ENCODE measurements around the gene ZNF587B.
"Not testable (repeated sequence)": the region's sequence is repeated elsewhere in the genome, so short reads cannot be mapped to it uniquely, and the experiment has no call there.

ZNF587B gene

GRCh38 chr19:57821501-57821900 is 8.6 kb upstream of the ZNF587B start:
- not testable (repeated sequence) for H3K27me3 ChIP-seq (ENCODE audit: control insufficient read depth in 1 of 2, insufficient read depth in 1 of 2, low read length in 2 of 2); H2BK12ac ChIP-seq (ENCODE audit: low read length in 2 of 2); H3K4me2 ChIP-seq (ENCODE audit: low read length, poor library complexity, severe bottlenecking); H3K14ac ChIP-seq (ENCODE audit: low read length in 2 of 2); DNase-seq; H3K9ac ChIP-seq (ENCODE audit: low read length); H4K91ac ChIP-seq (ENCODE audit: low read length); H2BK15ac ChIP-seq (ENCODE audit: low read depth, poor library complexity, severe bottlenecking); H2BK120ac ChIP-seq (ENCODE audit: low read depth, low read length); H3K4ac ChIP-seq (ENCODE audit: low read depth in 1 of 2, low read length in 2 of 2); H3K27ac ChIP-seq (ENCODE audit: low read length, poor library complexity, severe bottlenecking); H3K23ac ChIP-seq (ENCODE audit: low read length in 2 of 2); H2BK5ac ChIP-seq (ENCODE audit: low read depth, low read length, poor library complexity, severe bottlenecking); H3K4me3 ChIP-seq (ENCODE audit: insufficient read depth in 1 of 2, low read depth in 1 of 2, low read length in 2 of 2); H2AFZ ChIP-seq (ENCODE audit: low read depth, low read length); H4K8ac ChIP-seq (ENCODE audit: low read length); H3K18ac ChIP-seq (ENCODE audit: low read depth in 1 of 2, low read length in 2 of 2); H3K9me3 ChIP-seq (ENCODE audit: control insufficient read depth, low read length); H2AK5ac ChIP-seq (ENCODE audit: low read length, severe bottlenecking)
- H3K36me3 ChIP-seq (ENCODE audit: control insufficient read depth in 1 of 2, insufficient read depth in 2 of 2, low read depth in 1 of 2, low read length in 2 of 2) = peaks cover 7 to 18% of the 10 kb centered on the region in 2 experiments
- peaks cover 11% of the 10 kb centered on the region for H3K79me1 ChIP-seq (replicated peaks; ENCODE audit: low read length, poor library complexity, severe bottlenecking)
- peaks cover 11% of the 10 kb centered on the region for H3K4me1 ChIP-seq (ENCODE audit: control insufficient read depth, insufficient read depth, low read depth, low read length)
- WGBS = 100% methylated on average over 2 of the region's 3 CpGs

- not testable (repeated sequence) for H3K9me3 ChIP-seq (ENCODE audit: control insufficient read depth, low read length); H3K27ac ChIP-seq (ENCODE audit: low read length, poor library complexity, severe bottlenecking); H3K23ac ChIP-seq (ENCODE audit: low read length in 2 of 2); H3K18ac ChIP-seq (ENCODE audit: low read depth in 1 of 2, low read length in 2 of 2); H2BK15ac ChIP-seq (ENCODE audit: low read depth, poor library complexity, severe bottlenecking); H2BK120ac ChIP-seq (ENCODE audit: low read depth, low read length); H2AFZ ChIP-seq (ENCODE audit: low read depth, low read length); H3K14ac ChIP-seq (ENCODE audit: low read length in 2 of 2); H3K27me3 ChIP-seq (ENCODE audit: control insufficient read depth in 1 of 2, insufficient read depth in 1 of 2, low read length in 2 of 2); DNase-seq; H3K4me3 ChIP-seq (ENCODE audit: insufficient read depth in 1 of 2, low read depth in 1 of 2, low read length in 2 of 2); H3K9ac ChIP-seq (ENCODE audit: low read length); H4K91ac ChIP-seq (ENCODE audit: low read length); H2BK12ac ChIP-seq (ENCODE audit: low read length in 2 of 2); H3K79me1 ChIP-seq (replicated peaks; ENCODE audit: low read length, poor library complexity, severe bottlenecking); H2BK5ac ChIP-seq (ENCODE audit: low read depth, low read length, poor library complexity, severe bottlenecking); H4K8ac ChIP-seq (ENCODE audit: low read length); H3K4me2 ChIP-seq (ENCODE audit: low read length, poor library complexity, severe bottlenecking); H3K4ac ChIP-seq (ENCODE audit: low read depth in 1 of 2, low read length in 2 of 2); H2AK5ac ChIP-seq (ENCODE audit: low read length, severe bottlenecking)
- H3K36me3 ChIP-seq (ENCODE audit: control insufficient read depth in 1 of 2, insufficient read depth in 2 of 2, low read depth in 1 of 2, low read length in 2 of 2) = peaks cover 9 to 22% of the 10 kb centered on the region in 2 experiments
- WGBS = 93% methylated on average over 2 of the region's 2 CpGs
- peaks cover 11% of the 10 kb centered on the region for H3K4me1 ChIP-seq (ENCODE audit: control insufficient read depth, insufficient read depth, low read depth, low read length)
Observed at GRCh38 chr19:57823155-57823554, 6.9 kb upstream of the ZNF587B start.

- Histone ChIP-seq H3K4me1 (ENCODE audit: control insufficient read depth, insufficient read depth, low read depth, low read length) (peaks cover 11% of the 10 kb centered on the region), H3K36me3 (ENCODE audit: control insufficient read depth in 1 of 2, insufficient read depth in 2 of 2, low read depth in 1 of 2, low read length in 2 of 2) (peaks cover 9 to 22% of the 10 kb centered on the region in 2 experiments)
- not testable (repeated sequence) for H3K9ac ChIP-seq (ENCODE audit: low read length); H2AK5ac ChIP-seq (ENCODE audit: low read length, severe bottlenecking); H2BK5ac ChIP-seq (ENCODE audit: low read depth, low read length, poor library complexity, severe bottlenecking); H2BK15ac ChIP-seq (ENCODE audit: low read depth, poor library complexity, severe bottlenecking); H2BK12ac ChIP-seq (ENCODE audit: low read length in 2 of 2); H3K18ac ChIP-seq (ENCODE audit: low read depth in 1 of 2, low read length in 2 of 2); H3K27me3 ChIP-seq (ENCODE audit: control insufficient read depth in 1 of 2, insufficient read depth in 1 of 2, low read length in 2 of 2); H3K23ac ChIP-seq (ENCODE audit: low read length in 2 of 2); DNase-seq; H2AFZ ChIP-seq (ENCODE audit: low read depth, low read length); H3K4me2 ChIP-seq (ENCODE audit: low read length, poor library complexity, severe bottlenecking); H3K9me3 ChIP-seq (ENCODE audit: control insufficient read depth, low read length); H3K14ac ChIP-seq (ENCODE audit: low read length in 2 of 2); H3K27ac ChIP-seq (ENCODE audit: low read length, poor library complexity, severe bottlenecking); H4K91ac ChIP-seq (ENCODE audit: low read length); H4K8ac ChIP-seq (ENCODE audit: low read length); H3K79me1 ChIP-seq (replicated peaks; ENCODE audit: low read length, poor library complexity, severe bottlenecking); H3K4me3 ChIP-seq (ENCODE audit: insufficient read depth in 1 of 2, low read depth in 1 of 2, low read length in 2 of 2); H3K4ac ChIP-seq (ENCODE audit: low read depth in 1 of 2, low read length in 2 of 2); H2BK120ac ChIP-seq (ENCODE audit: low read depth, low read length)
- 96% methylated on average over 4 of the region's 4 CpGs for WGBS
Observed at GRCh38 chr19:57823608-57824007, 6.5 kb upstream of the ZNF587B start.

- Histone ChIP-seq H2AFZ (ENCODE audit: low read depth, low read length) (no peak overlapping the region), H3K4me1 (ENCODE audit: control insufficient read depth, insufficient read depth, low read depth, low read length) (peaks cover 16% of the 10 kb centered on the region)
- WGBS = over 99% methylated on average over 5 of the region's 6 CpGs
Observed at GRCh38 chr19:57825511-57825910, 4.6 kb upstream of the ZNF587B start.

More at GRCh38 chr19:57825511-57825910, 4.6 kb upstream of the ZNF587B start:
- no peak overlapping the region for H4K91ac ChIP-seq (ENCODE audit: low read length)
- peaks cover 7% of the 10 kb centered on the region for H3K79me1 ChIP-seq (replicated peaks; ENCODE audit: low read length, poor library complexity, severe bottlenecking)
- H3K9ac ChIP-seq (ENCODE audit: low read length) = no peak overlapping the region
- no peak overlapping the region for H3K14ac ChIP-seq (ENCODE audit: low read length in 2 of 2)
- peaks cover 9 to 30% of the 10 kb centered on the region in 2 experiments for H3K36me3 ChIP-seq (ENCODE audit: control insufficient read depth in 1 of 2, insufficient read depth in 2 of 2, low read depth in 1 of 2, low read length in 2 of 2)
- H3K4me3 ChIP-seq (ENCODE audit: insufficient read depth in 1 of 2, low read depth in 1 of 2, low read length in 2 of 2) = no peak overlapping the region
- no peak overlapping the region for H3K23ac ChIP-seq (ENCODE audit: low read length in 2 of 2)
- H4K8ac ChIP-seq (ENCODE audit: low read length) = no peak overlapping the region
- no peak overlapping the region for H3K4ac ChIP-seq (ENCODE audit: low read depth in 1 of 2, low read length in 2 of 2)
- H3K4me2 ChIP-seq (ENCODE audit: low read length, poor library complexity, severe bottlenecking) = no peak overlapping the region
- H3K18ac ChIP-seq (ENCODE audit: low read depth in 1 of 2, low read length in 2 of 2) = no peak overlapping the region
- no peak overlapping the region for H2BK12ac ChIP-seq (ENCODE audit: low read length in 2 of 2)
- H2AK5ac ChIP-seq (ENCODE audit: low read length, severe bottlenecking) = no peak overlapping the region
- peak; percentile 50 for DNase-seq
- no peak overlapping the region for H2BK5ac ChIP-seq (ENCODE audit: low read depth, low read length, poor library complexity, severe bottlenecking)
- no peaks in the 10 kb centered on the region for H3K9me3 ChIP-seq (ENCODE audit: control insufficient read depth, low read length)
- no peak overlapping the region for H2BK120ac ChIP-seq (ENCODE audit: low read depth, low read length)
- no peaks in the 10 kb centered on the region for H3K27me3 ChIP-seq (ENCODE audit: control insufficient read depth in 1 of 2, insufficient read depth in 1 of 2, low read length in 2 of 2)
- peak overlapping the region; percentile 14 for H3K27ac ChIP-seq (ENCODE audit: low read length, poor library complexity, severe bottlenecking)
- no peak overlapping the region for H2BK15ac ChIP-seq (ENCODE audit: low read depth, poor library complexity, severe bottlenecking)
